Mesothelial cell of epicardium (in vitro differentiated cells): Measurements from ENCODE around the gene CHRNB1. TPM values are rescaled to one million over a fixed set of nuclear protein-coding genes. Genes with fewer than 3 reads are reported as not detected.
A peak's percentile ranks its signal among the peaks of the same experiment; 100 is the strongest.

Source experiments
- DNase-seq, 2 experiments: peaks; one replicate each; pipeline ENCODE4 v3.0.0; 2021; ENCODE audit warnings: low spot score in 2 of 2; ENCODE audit not compliant: unreplicated experiment in 2 of 2
- H3K27ac Mint-ChIP-seq: 2 replicates; pipeline ENCODE4 v1.8.0; 2021; ENCODE audit warnings: mixed read lengths
- H3K27me3 Mint-ChIP-seq: 2 replicates; pipeline ENCODE4 v1.8.0; 2021; ENCODE audit warnings: low read depth, mixed read lengths
- H3K36me3 Mint-ChIP-seq: 2 replicates; pipeline ENCODE4 v1.8.0; 2021; ENCODE audit warnings: mixed read lengths
- H3K4me1 Mint-ChIP-seq: 2 replicates; pipeline ENCODE4 v1.8.0; 2021; ENCODE audit warnings: mixed read lengths
- H3K4me3 Mint-ChIP-seq: 2 replicates; pipeline ENCODE4 v1.8.0; 2021; ENCODE audit warnings: mild to moderate bottlenecking, moderate library complexity, mixed read lengths
- H3K9me3 Mint-ChIP-seq: 2 replicates; pipeline ENCODE4 v1.8.0; 2021; ENCODE audit warnings: mixed read lengths
- CTCF ChIP-seq: fragments of 200-600 bp; sonication (generic); IDR thresholded peaks from one replicate; pipeline ENCODE4 v1.5.0; 2021; ENCODE audit warnings: antibody characterized with exemption; ENCODE audit not compliant: unreplicated experiment
- total RNA-seq: library from RNA; stranded (reverse); gene quantifications from 3 replicates; pipeline ENCODE4 v1.2.1, GENCODE V29; 2021

CHRNB1 gene
- total RNA-seq, 1 donor from 2014 or later, result 17.7 TPM

- H3K27me3 Mint-ChIP-seq, result no peaks in the 10 kb centered on the region
- no peak for TF ChIP-seq CTCF
- no peaks in the 10 kb centered on the region for H3K9me3 Mint-ChIP-seq
- DNase-seq, result no peak
- peaks cover 26% of the 10 kb centered on the region for H3K4me1 Mint-ChIP-seq
- peaks cover 18% of the 10 kb centered on the region for H3K36me3 Mint-ChIP-seq
- no peak within 1 kb of the TSS for H3K27ac Mint-ChIP-seq
- H3K4me3 Mint-ChIP-seq, result peak within 1 kb of the TSS; percentile 38
Observed at GRCh38 chr17:7407485-7408251, 37.2 kb upstream of the CHRNB1 start, which contains the start of gene NLGN2. NLGN2 (plus strand) TSS chr17:7407845; CDS start chr17:7408256, 411 bp downstream.

GRCh38 chr17:7408252-7408727, 36.6 kb upstream of the CHRNB1 start:
- Mint-ChIP-seq H3K27me3 (no peaks in the 10 kb centered on the region), H3K36me3 (peaks cover 22% of the 10 kb centered on the region), H3K9me3 (no peaks in the 10 kb centered on the region), H3K4me1 (peaks cover 26% of the 10 kb centered on the region), H3K27ac (no peak overlapping the region), H3K4me3 (no peak overlapping the region)
- DNase-seq, result no peak
- TF ChIP-seq CTCF, result no peak

- Mint-ChIP-seq H3K9me3 (no peaks in the 10 kb centered on the region), H3K27me3 (no peaks in the 10 kb centered on the region), H3K27ac (no peak overlapping the region), H3K4me3 (no peak overlapping the region), H3K4me1 (peaks cover 28% of the 10 kb centered on the region), H3K36me3 (peaks cover 22% of the 10 kb centered on the region)
- no peak for TF ChIP-seq CTCF
- no peak for DNase-seq
Observed at GRCh38 chr17:7408863-7409262, 36.0 kb upstream of the CHRNB1 start.

- peaks cover 22% of the 10 kb centered on the region for H3K36me3 Mint-ChIP-seq
- peaks cover 28% of the 10 kb centered on the region for H3K4me1 Mint-ChIP-seq
- no peak for TF ChIP-seq CTCF
- H3K27me3 Mint-ChIP-seq, result no peaks in the 10 kb centered on the region
- H3K9me3 Mint-ChIP-seq, result no peaks in the 10 kb centered on the region
- DNase-seq, result no peak
- H3K4me3 Mint-ChIP-seq, result no peak overlapping the region
- H3K27ac Mint-ChIP-seq, result no peak overlapping the region
Observed at GRCh38 chr17:7409716-7410115, 35.1 kb upstream of the CHRNB1 start.

GRCh38 chr17:7410634-7411426, 34.0 kb upstream of the CHRNB1 start:
- Mint-ChIP-seq H3K27me3 (no peaks in the 10 kb centered on the region), H3K9me3 (no peaks in the 10 kb centered on the region), H3K36me3 (peaks cover 32% of the 10 kb centered on the region), H3K27ac (no peak overlapping the region), H3K4me1 (peaks cover 24% of the 10 kb centered on the region), H3K4me3 (no peak overlapping the region)
- no peak for DNase-seq
- no peak for TF ChIP-seq CTCF
